Activated naive CD8-positive, alpha-beta T cell treated with anti-CD3 and anti-CD28 coated beads for 36 hours (primary cell): ENCODE measurements around the gene CEP162. TPM values are rescaled to one million over a fixed set of nuclear protein-coding genes. Genes with fewer than 3 reads are reported as not detected.

Source experiments
- DNase-seq: peaks from one replicate; pipeline ENCODE4 v3.0.0; 2021
- H3K27ac Mint-ChIP-seq: one replicate; pipeline ENCODE4 v1.8.0; 2022; ENCODE audit warnings: mild to moderate bottlenecking, moderate library complexity, mixed read lengths
- H3K27me3 Mint-ChIP-seq: one replicate; pipeline ENCODE4 v1.8.0; 2022; ENCODE audit warnings: mild to moderate bottlenecking, mixed read lengths
- H3K36me3 Mint-ChIP-seq: one replicate; pipeline ENCODE4 v1.8.0; 2021; ENCODE audit warnings: mild to moderate bottlenecking, mixed read lengths
- H3K4me1 Mint-ChIP-seq: one replicate; pipeline ENCODE4 v1.8.0; 2021; ENCODE audit warnings: mixed read lengths
- H3K4me3 Mint-ChIP-seq: one replicate; pipeline ENCODE4 v1.8.0; 2022; ENCODE audit warnings: mild to moderate bottlenecking, moderate library complexity, mixed read lengths
- H3K9me3 Mint-ChIP-seq: one replicate; pipeline ENCODE4 v1.8.0; 2022; ENCODE audit warnings: mixed read lengths
- total RNA-seq, 2 experiments: library from RNA; stranded (reverse); gene quantifications; one replicate each; pipeline ENCODE4 v1.2.3, GENCODE V29; 2021

The CEP162 gene, protein sequence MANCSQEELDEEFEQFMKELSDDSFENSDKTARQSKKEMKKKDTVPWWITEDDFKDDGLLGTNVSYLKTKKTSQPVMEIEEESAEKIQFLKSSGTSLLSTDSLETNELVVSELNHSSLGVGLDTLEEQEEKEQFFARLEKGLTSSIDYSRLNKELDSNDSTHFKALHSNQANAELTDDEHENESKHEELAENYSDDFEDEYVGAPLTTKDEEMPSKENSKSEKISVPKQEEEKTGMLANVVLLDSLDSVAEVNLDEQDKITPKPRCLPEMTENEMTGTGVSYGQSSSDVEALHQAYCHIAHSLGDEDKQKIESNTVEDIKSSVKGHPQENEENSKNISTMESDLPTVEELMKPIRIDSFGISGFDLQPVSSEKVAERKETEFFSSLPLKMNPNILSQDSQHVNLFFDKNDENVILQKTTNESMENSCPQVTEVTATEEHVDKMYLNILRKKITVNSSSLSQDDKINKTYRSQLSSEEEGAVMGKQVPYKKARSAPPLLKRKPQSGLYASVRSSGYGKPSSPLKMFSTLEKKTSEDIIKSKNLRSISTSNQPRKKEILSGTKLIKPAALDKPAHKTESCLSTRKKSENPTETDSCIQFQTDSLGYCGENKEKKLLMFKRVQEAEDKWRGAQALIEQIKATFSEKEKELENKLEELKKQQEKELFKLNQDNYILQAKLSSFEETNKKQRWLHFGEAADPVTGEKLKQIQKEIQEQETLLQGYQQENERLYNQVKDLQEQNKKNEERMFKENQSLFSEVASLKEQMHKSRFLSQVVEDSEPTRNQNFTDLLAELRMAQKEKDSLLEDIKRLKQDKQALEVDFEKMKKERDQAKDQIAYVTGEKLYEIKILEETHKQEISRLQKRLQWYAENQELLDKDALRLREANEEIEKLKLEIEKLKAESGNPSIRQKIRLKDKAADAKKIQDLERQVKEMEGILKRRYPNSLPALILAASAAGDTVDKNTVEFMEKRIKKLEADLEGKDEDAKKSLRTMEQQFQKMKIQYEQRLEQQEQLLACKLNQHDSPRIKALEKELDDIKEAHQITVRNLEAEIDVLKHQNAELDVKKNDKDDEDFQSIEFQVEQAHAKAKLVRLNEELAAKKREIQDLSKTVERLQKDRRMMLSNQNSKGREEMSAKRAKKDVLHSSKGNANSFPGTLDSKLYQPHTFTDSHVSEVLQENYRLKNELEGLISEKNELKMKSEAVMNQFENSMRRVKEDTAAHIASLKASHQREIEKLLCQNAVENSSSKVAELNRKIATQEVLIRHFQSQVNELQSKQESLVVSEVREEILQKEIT (N-terminal part only)
- 1 to 10 TPM; 6.8 to 7.0 TPM for total RNA-seq

DNA sequence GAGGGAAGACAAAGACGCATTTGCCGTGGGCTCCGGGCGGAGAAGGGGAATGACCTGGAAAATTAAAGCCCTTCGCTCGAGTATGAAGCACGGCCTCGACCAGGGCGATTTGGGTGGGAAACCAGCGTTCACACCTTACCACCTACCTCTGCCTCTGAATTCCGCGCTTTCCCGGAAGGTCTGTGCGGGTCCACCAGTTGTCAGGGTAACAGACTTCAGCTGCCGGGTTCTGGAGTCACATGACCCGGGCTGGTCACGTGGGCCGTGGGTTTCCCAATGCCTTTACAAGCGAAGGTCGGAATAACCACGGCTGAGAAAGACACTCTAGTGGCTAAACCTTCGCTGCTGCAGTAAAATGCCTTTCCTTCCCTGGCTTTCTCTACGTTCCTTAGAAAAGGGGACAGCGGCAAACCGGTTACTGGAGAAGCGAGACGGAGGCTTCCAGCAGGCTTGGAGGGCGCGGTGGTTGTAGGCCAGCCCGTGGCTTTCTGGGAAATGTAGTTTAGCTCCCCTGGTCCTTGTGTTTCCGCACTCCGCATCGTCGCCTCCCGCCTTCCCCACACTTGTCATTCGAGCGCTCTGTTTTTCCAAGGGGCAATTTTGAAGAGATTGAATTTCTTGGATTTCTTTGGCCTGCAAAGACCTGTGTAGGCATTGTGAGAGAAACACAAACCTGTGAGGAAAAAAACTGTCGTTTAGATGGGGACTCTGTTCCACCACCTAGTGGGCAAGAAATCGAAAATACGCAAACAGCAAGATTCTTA lies at the start of gene CEP162:
Gene CEP162 (minus strand): TSS at position 210 of the 764 bp plus-strand sequence. CDS start 1,250 bp downstream, outside the sequence.
- H3K27ac Mint-ChIP-seq: peak within 1 kb of the TSS; percentile 94
- peak; percentile 87 for DNase-seq
- peaks cover 2% of the 10 kb centered on the region for H3K27me3 Mint-ChIP-seq
- H3K36me3 Mint-ChIP-seq: no peaks in the 10 kb centered on the region
- H3K4me3 Mint-ChIP-seq: peak within 1 kb of the TSS; percentile 97
- no peaks in the 10 kb centered on the region for H3K9me3 Mint-ChIP-seq
- H3K4me1 Mint-ChIP-seq: peaks cover 14% of the 10 kb centered on the region

DNA sequence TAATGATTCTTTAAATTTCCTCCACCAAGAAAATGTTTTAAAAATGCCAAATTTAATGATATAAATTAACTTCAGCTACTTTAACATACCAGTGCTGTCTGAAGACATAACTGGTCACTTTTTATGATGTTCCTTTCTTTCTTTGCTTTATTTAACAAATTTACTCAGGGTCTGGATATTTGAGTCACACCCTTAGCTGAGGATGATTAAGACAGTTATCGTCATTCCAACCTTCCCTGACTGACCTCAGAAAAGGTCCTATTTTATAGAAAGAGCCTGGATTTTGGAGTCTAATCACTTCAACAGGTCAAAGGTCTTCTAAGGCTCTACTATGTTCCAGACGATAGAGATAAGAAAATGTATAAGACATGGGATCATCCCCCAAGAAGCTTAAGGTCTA lies 47.4 kb upstream of the CEP162 start:
- Mint-ChIP-seq H3K27ac (no peak overlapping the region), H3K27me3 (peaks cover 16% of the 10 kb centered on the region), H3K9me3 (no peaks in the 10 kb centered on the region), H3K4me1 (no peaks in the 10 kb centered on the region), H3K36me3 (no peaks in the 10 kb centered on the region), H3K4me3 (no peak overlapping the region)
- DNase-seq: no peak

DNA sequence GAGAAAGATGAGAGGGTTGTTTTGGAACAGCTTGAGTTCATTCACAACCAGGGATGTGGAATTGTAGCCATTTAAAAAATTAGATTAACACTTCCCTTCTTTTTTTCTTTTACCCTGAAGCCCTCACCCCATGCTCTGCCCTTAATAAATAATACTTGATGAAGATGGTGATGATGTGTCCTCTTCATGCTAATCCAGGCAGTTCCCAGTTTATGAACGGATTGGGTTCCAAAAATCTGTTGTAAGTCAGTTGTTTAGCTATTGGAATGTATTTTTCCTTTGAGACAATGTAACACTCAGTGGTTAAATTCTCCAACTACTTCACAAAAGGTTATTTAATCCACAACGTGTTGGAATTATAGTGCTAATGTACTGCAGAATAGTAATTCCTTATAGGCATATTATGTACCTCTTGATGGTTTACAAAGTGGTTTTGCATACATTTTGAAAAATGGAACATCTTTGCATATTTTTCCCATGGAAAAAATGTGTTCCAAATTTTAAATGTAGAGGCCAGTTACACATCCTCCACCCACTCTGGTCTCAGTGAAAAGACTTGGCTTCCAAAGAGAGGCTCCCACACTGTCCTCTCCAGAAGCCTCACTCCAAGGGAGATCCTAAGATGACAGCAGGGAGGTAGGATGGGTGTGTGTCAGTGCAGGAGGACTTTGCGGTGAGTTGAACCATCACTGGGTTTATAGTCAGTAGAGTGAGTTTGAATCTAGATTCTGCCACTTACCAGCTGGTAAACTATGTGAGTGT lies 45.8 kb upstream of the CEP162 start:
- no peak overlapping the region for H3K4me3 Mint-ChIP-seq
- H3K27me3 Mint-ChIP-seq: peaks cover 7% of the 10 kb centered on the region
- H3K27ac Mint-ChIP-seq: no peak overlapping the region
- H3K9me3 Mint-ChIP-seq: no peaks in the 10 kb centered on the region
- H3K4me1 Mint-ChIP-seq: no peaks in the 10 kb centered on the region
- H3K36me3 Mint-ChIP-seq: no peaks in the 10 kb centered on the region
- DNase-seq: no peak

DNA sequence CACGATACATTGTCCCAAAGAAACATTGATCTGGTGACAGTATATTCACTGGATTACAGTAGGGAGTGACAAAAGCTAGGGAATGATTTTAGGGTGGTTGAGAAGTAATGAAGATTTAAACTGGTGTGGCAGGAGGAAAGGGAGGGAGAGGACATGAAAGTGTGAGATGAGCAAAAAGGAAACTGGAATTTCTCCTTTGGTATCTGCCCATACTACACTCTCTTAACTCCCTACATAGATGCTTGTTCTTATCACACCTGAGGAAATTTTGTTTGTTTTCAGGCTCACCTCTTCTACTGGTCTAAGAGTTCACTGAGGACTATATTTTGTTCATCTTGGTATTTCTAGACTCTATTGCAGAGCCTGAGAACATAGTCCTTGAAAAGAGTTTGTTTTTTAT lies 44.9 kb upstream of the CEP162 start:
- Mint-ChIP-seq H3K4me1 (no peaks in the 10 kb centered on the region), H3K9me3 (no peaks in the 10 kb centered on the region)

DNA sequence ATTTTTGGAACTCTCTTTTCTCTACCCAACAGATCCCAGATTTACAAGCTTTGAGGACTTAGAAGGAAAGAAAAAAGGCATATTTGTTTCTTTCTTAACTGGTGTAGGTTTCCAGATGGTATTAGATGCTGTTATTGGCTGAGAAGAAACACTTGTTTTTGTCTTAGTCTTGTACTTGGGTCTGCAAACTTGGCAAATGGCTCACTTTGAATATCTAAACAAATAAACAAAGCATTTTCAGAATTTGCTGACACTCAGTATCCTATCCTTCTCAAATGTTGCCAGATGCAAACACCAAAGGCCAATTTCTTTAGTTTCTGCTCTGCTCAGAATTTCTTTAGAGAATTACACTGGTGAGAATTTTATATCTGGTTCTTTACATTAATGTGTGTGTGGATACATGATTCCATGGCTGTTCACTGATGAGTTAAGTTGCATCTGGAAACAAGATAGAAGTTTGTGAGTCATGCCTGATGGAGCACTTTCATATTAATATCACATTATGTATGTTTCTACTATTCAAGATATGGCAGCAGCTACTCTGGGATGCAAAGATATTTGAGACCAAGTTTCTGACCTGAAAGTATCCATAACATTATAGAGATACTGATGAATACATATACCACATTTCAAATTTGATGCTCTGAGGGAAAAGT lies 43.7 kb upstream of the CEP162 start:
- H3K4me3 Mint-ChIP-seq: no peak overlapping the region
- DNase-seq: no peak
- H3K27ac Mint-ChIP-seq: no peak overlapping the region
- H3K27me3 Mint-ChIP-seq: no peaks in the 10 kb centered on the region
- no peaks in the 10 kb centered on the region for H3K4me1 Mint-ChIP-seq
- no peaks in the 10 kb centered on the region for H3K9me3 Mint-ChIP-seq
- H3K36me3 Mint-ChIP-seq: no peaks in the 10 kb centered on the region

More for the DNA sequence above, 44.9 kb upstream of the CEP162 start:
- no peak for DNase-seq
- no peak overlapping the region for H3K27ac Mint-ChIP-seq
- no peak overlapping the region for H3K4me3 Mint-ChIP-seq
- no peaks in the 10 kb centered on the region for H3K36me3 Mint-ChIP-seq
- peaks cover 4% of the 10 kb centered on the region for H3K27me3 Mint-ChIP-seq

DNA sequence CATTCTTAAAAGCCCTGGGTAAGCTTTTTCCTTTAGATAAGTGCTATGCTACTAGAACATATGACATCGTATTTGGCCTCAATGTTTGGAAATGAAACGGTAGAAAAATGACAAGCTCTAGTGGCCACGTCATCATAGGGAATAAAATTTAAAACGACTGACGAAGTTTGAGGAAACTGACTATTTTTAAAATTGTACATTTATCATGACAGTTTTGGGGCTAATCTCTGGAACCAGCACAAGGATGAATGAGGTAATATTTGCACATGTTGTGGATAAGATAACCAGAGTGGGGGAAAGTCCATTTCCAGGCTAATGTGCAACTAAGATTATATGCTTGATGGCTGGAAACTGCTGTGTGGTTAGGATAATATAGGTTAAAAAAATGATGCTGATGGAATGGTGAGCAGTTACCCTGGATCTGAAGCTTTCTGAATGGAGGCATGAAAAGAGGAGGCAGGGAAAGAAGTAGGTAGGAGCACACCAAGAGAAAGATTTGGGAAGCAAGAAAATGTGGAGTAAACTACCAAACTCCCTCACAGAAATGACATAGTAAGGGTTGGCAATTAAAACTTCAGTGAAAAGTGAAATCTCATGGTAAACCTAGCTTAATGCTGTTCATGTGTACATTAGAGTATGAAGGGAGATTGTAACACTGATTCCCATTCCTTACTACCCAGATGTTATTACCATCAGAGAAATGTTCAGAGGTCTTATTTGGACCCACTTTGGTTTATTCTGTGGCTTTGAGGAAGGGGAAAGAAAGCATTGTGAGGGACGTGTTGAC lies 42.7 kb upstream of the CEP162 start:
- no peaks in the 10 kb centered on the region for H3K9me3 Mint-ChIP-seq
- no peak for DNase-seq
- no peaks in the 10 kb centered on the region for H3K27me3 Mint-ChIP-seq
- H3K4me3 Mint-ChIP-seq: no peak overlapping the region
- no peaks in the 10 kb centered on the region for H3K4me1 Mint-ChIP-seq
- no peak overlapping the region for H3K27ac Mint-ChIP-seq
- no peaks in the 10 kb centered on the region for H3K36me3 Mint-ChIP-seq

DNA sequence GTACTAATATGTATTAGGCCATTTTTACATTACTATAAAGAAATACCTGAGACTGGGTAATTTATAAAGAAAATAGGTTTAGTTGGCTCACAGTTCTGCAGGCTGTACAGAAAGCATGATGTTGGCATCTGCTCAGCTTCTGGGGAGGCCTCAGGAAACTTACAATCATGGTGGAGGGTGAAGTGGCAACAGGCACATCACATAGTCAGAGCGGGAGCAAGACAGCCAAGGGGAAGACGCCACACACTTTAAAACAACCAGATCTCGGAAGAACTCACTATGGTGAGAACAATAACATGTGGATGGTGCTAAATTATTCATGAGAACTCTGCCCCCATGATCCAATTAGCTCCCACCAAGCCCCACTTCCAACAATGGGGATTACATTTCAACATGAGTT lies 41.3 kb upstream of the CEP162 start:
- Mint-ChIP-seq H3K36me3 (no peaks in the 10 kb centered on the region), H3K4me3 (no peak overlapping the region), H3K4me1 (no peaks in the 10 kb centered on the region), H3K27me3 (peaks cover 4% of the 10 kb centered on the region), H3K9me3 (no peaks in the 10 kb centered on the region), H3K27ac (no peak overlapping the region)
- DNase-seq: no peak

DNA sequence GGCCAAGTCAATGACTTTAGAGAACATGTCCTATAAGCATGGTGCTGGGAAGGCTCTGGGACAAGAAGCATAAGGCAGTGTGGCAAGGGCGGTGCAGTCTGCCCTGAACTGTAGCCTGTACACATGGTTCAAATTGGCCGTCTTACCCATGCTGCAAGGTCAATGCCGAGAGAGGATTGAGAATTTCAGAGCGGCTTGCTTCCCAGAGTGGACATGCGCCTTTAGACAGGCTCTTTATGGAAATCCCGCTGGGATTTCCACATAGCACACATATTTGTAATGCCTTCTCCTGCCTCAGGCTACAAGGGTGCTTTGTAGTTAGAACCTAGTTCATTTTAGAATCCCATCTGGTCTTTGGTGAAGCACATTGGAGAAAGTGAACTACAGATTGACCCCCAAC lies 36.1 kb upstream of the CEP162 start:
- H3K36me3 Mint-ChIP-seq: no peaks in the 10 kb centered on the region
- peaks cover 19% of the 10 kb centered on the region for H3K27me3 Mint-ChIP-seq
- H3K4me3 Mint-ChIP-seq: no peak overlapping the region
- H3K9me3 Mint-ChIP-seq: no peaks in the 10 kb centered on the region
- peaks cover 2% of the 10 kb centered on the region for H3K4me1 Mint-ChIP-seq
- H3K27ac Mint-ChIP-seq: no peak overlapping the region
- DNase-seq: no peak

DNA sequence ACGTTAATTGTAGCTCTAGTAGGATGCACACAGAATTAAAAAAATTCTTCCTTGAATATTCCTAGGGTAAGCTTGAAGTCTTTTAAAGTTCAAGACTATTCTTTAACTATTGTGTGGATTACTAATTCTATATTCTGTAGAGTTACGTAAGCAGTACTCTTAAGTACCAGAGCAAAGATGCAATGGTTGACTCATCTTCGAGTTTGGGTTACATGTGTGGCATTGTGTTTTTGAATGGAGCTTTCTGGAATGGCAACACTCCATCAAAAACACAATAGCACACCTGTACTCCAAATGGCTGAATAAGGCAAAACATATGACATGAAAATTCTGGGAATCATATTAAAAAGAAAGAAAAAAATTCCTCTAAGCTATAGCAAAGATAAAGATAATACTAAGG lies 33.5 kb upstream of the CEP162 start:
- Mint-ChIP-seq H3K9me3 (no peaks in the 10 kb centered on the region), H3K4me3 (no peak overlapping the region), H3K27ac (no peak overlapping the region), H3K27me3 (peaks cover 26% of the 10 kb centered on the region), H3K4me1 (peaks cover 2% of the 10 kb centered on the region), H3K36me3 (no peaks in the 10 kb centered on the region)
- DNase-seq: no peak

DNA sequence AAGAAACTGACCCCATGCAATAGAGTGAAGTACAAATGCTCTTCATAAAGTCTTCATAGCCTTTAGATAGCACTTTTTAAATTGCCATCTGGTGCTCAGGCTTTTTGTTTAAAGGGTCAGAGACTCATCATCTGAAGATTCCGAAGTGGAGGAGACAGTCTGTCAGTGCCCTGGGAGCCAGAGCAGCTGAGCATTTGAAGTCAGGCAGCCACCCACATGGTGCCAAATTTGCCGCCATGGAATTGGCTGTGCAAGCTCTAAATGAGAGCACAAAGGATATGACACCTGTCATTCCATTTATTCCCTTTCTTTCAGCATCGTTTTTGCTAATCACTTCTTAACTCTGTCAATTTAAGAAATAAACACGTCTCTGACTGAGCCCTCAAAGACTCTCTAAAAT lies 32.8 kb upstream of the CEP162 start:
- no peak for DNase-seq
- H3K27me3 Mint-ChIP-seq: peaks cover 28% of the 10 kb centered on the region
- H3K36me3 Mint-ChIP-seq: no peaks in the 10 kb centered on the region
- no peak overlapping the region for H3K27ac Mint-ChIP-seq
- no peaks in the 10 kb centered on the region for H3K9me3 Mint-ChIP-seq
- H3K4me1 Mint-ChIP-seq: peaks cover 2% of the 10 kb centered on the region
- H3K4me3 Mint-ChIP-seq: no peak overlapping the region

DNA sequence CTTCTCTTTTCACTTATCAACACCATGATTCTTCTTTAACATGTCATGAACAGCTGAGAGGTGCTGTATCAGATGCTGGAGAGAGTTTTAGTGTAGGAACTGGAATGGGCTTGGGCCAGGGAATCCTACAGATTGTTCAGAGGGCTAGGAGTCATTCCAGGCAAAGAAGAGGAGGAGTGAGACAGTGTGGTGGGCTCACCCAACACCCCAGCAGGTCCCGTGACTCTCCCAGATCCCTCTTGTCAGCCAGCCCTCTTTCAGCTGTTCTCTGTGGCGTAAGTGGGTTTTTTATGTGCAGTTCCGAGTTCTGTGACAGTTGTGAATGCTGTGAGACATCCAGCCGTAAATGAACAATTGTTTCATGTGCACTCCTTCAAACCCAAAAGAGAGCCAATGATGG lies 31.4 kb upstream of the CEP162 start:
- Mint-ChIP-seq H3K36me3 (no peaks in the 10 kb centered on the region), H3K9me3 (no peaks in the 10 kb centered on the region), H3K4me1 (peaks cover 2% of the 10 kb centered on the region), H3K27me3 (peaks cover 32% of the 10 kb centered on the region), H3K27ac (no peak overlapping the region), H3K4me3 (no peak overlapping the region)
- no peak for DNase-seq

DNA sequence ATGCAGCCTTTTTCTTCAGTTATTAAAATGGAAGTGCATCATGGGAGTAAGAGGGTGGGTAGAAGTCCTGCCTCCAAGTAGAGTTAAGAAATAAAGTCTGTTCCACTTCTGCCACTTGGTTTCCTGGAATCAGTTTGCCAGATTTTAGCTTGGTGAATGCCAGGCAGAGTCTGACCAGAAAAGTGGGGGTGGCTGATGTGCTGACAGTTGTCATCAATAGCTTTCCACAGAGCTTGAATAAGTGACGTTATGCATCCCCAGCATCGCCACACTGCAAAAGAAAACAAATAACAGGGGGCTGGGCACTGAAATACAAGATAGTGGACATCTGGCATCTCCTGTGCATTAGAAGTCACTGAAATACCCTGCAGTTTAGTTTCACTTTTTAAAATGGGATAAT lies 30.8 kb upstream of the CEP162 start:
- no peak for DNase-seq
- Mint-ChIP-seq H3K4me3 (no peak overlapping the region), H3K9me3 (no peaks in the 10 kb centered on the region), H3K27me3 (peaks cover 37% of the 10 kb centered on the region), H3K4me1 (peaks cover 2% of the 10 kb centered on the region), H3K27ac (no peak overlapping the region), H3K36me3 (no peaks in the 10 kb centered on the region)

DNA sequence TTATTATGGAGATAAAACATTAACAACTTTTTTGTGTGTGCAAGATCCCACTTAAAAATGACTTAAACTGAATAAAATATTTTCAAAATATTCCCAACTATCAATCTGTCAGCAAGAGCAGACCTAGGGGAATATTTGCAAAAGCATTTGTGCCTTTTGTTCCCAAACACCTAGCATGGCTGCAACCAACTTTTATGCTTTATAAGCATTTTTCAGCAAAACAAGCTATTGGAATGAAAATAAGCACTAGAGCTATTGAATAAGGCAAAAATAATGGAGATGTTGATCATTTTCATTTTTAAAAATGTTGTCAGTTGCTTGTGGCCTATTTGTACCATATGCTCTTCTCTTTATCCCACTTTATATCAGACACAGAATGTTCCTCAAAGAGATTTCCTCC lies 28.2 kb upstream of the CEP162 start:
- Mint-ChIP-seq H3K36me3 (no peaks in the 10 kb centered on the region), H3K27ac (no peak overlapping the region), H3K27me3 (peaks cover 38% of the 10 kb centered on the region), H3K9me3 (no peaks in the 10 kb centered on the region), H3K4me3 (no peak overlapping the region), H3K4me1 (peaks cover 2% of the 10 kb centered on the region)
- no peak for DNase-seq
